SK-N-SH (cell line): ENCODE measurements around the gene SLC22A23. TPM values are rescaled to one million over a fixed set of nuclear protein-coding genes. Genes with fewer than 3 reads are reported as not detected.

ENCODE experiments used
- CTCF ChIA-PET: fragments of 300-600, 350-600 bp; formaldehyde crosslinking; extraction: SDS; loops from one replicate; lab custom pipeline; 2021; lab: Yijun Ruan, JAX
- POLR2A ChIA-PET: fragments of 350-600 bp; sonication (Branson Sonifier 250); formaldehyde crosslinking; extraction: SDS; loops from one replicate; lab custom pipeline; 2020; ENCODE audit warnings: antibody characterized with exemption, inconsistent platforms; lab: Yijun Ruan, JAX
- DNase-seq: peaks from one replicate; pipeline ENCODE4 v3.0.0; 2012
- H2AFZ ChIP-seq: fragments of 200-600 bp; sonication (generic); 2 replicates; pipeline ENCODE4 v1.8.1; 2016; ENCODE audit warnings: antibody characterized with exemption, mild to moderate bottlenecking, low read depth
- H3F3A ChIP-seq: fragments of 200-600 bp; sonication (generic); replicated peaks from 2 replicates; pipeline ENCODE3; 2016; ENCODE audit warnings: antibody characterized with exemption, mild to moderate bottlenecking; ENCODE audit not compliant: insufficient read depth
- H3K27ac ChIP-seq, 2 experiments: fragments of 200-500 bp in 1 of 2; fragments of 200-600 bp in 1 of 2; sonication (Bioruptor generic) in 1 of 2; sonication (generic), shearing (Covaris generic) in 1 of 2; 2 replicates each; pipeline versions ENCODE4 v1.5.1 to v1.6.1; 2014 to 2016; ENCODE audit warnings: low read depth in 2 of 2, inconsistent platforms in 1 of 2, low read length in 1 of 2, mild to moderate bottlenecking in 1 of 2, mixed read lengths in 1 of 2
- H3K27me3 ChIP-seq: fragments of 200-600 bp; sonication (generic), shearing (Covaris generic); 2 replicates; pipeline ENCODE4 v1.6.1; 2016; ENCODE audit warnings: mixed run types; ENCODE audit not compliant: insufficient read depth
- H3K36me3 ChIP-seq, 2 experiments: fragments of 200-500 bp in 1 of 2; fragments of 200-600 bp in 1 of 2; sonication (Bioruptor generic) in 1 of 2; sonication (generic) in 1 of 2; replicated peaks in 1 of 2; 2 replicates each; pipeline versions ENCODE3 to v1.5.1; 2014 to 2016; ENCODE audit warnings: low read length in 1 of 2, mild to moderate bottlenecking in 1 of 2; ENCODE audit not compliant: insufficient read depth in 2 of 2, control insufficient read depth in 1 of 2
- H3K4me1 ChIP-seq, 2 experiments: fragments of 200-500 bp in 1 of 2; fragments of 200-600 bp in 1 of 2; sonication (Bioruptor generic) in 1 of 2; sonication (generic), shearing (Covaris generic) in 1 of 2; 2 replicates each; pipeline versions ENCODE4 v1.5.1 to v1.6.1; 2014 to 2016; ENCODE audit warnings: low read depth in 1 of 2, low read length in 1 of 2, mixed run types in 1 of 2; ENCODE audit not compliant: insufficient read depth in 2 of 2, control insufficient read depth in 1 of 2
- H3K4me2 ChIP-seq: fragments of 200-600 bp; sonication (generic), shearing (Covaris generic); 2 replicates; pipeline ENCODE4 v1.6.1; 2017; ENCODE audit warnings: mixed run types
- H3K4me3 ChIP-seq, 2 experiments: fragments of 200-500 bp in 1 of 2; fragments of 200-600 bp in 1 of 2; sonication (Bioruptor generic) in 1 of 2; sonication (generic), shearing (Covaris generic) in 1 of 2; 2 replicates each; pipeline versions ENCODE4 v1.5.1 to v1.8.1; 2014 to 2016; ENCODE audit warnings: low read depth in 2 of 2, inconsistent platforms in 1 of 2, low read length in 1 of 2, mild to moderate bottlenecking in 1 of 2, mixed read lengths in 1 of 2, moderate library complexity in 1 of 2
- H3K79me2 ChIP-seq: fragments of 200-600 bp; sonication (generic); 2 replicates; pipeline ENCODE4 v1.8.1; 2017; ENCODE audit warnings: mild to moderate bottlenecking; ENCODE audit not compliant: insufficient read depth
- H3K9ac ChIP-seq: fragments of 200-600 bp; sonication (generic); 2 replicates; pipeline ENCODE4 v1.6.1; 2017; ENCODE audit warnings: mixed run types
- H3K9me2 ChIP-seq: fragments of 200-600 bp; sonication (generic); 2 replicates; pipeline ENCODE4 v1.6.1; 2017; ENCODE audit warnings: mixed run types
- H3K9me3 ChIP-seq: fragments of 200-600 bp; sonication (generic); 2 replicates; pipeline ENCODE4 v1.6.1; 2017; ENCODE audit warnings: mixed run types, mild to moderate bottlenecking, moderate library complexity
- H4K20me1 ChIP-seq: fragments of 200-600 bp; sonication (generic); 2 replicates; pipeline ENCODE4 v1.6.1; 2017; ENCODE audit warnings: mild to moderate bottlenecking, mixed run types; ENCODE audit not compliant: insufficient read depth
- CHD2 ChIP-seq: fragments of 150-350 bp; IDR thresholded peaks from 2 replicates; pipeline ENCODE4 v1.6.1; 2018; ENCODE audit warnings: low read length; ENCODE audit not compliant: partially characterized antibody
- ELF1 ChIP-seq: IDR thresholded peaks from 2 replicates; pipeline ENCODE4 v1.4.0; 2012
- EP300 ChIP-seq, 2 experiments: IDR thresholded peaks; 2 replicates each; pipeline versions ENCODE4 v1.4.0 to v1.6.1; 2012; ENCODE audit warnings: borderline replicate concordance in 1 of 2, low read depth in 1 of 2, low read length in 1 of 2
- EZH2phosphoT487 ChIP-seq: fragments of 200-600 bp; sonication (generic); IDR thresholded peaks from 2 replicates; pipeline ENCODE4 v1.6.1; 2017; ENCODE audit warnings: low read depth, mixed run types, mild to moderate bottlenecking, antibody characterized with exemption, moderate library complexity, borderline replicate concordance
- FOSL2 ChIP-seq: IDR thresholded peaks from 2 replicates; pipeline ENCODE4 v1.4.0; 2012; ENCODE audit warnings: low read depth, mild to moderate bottlenecking, moderate library complexity, borderline replicate concordance
- FOXJ3 ChIP-seq: sonication (generic); formaldehyde crosslinking; IDR thresholded peaks from 2 replicates; pipeline ENCODE4 v1.5.1; 2020; ENCODE audit warnings: mild to moderate bottlenecking, missing genetic modification reagents
- FOXM1 ChIP-seq: IDR thresholded peaks from 2 replicates; pipeline ENCODE4 v1.4.0; 2012; ENCODE audit warnings: low read depth, mild to moderate bottlenecking
- GABPA ChIP-seq: IDR thresholded peaks from 2 replicates; pipeline ENCODE4 v1.4.0; 2012; ENCODE audit warnings: low read depth, mild to moderate bottlenecking
- GATA2 ChIP-seq: sonication (generic); formaldehyde crosslinking; IDR thresholded peaks from 2 replicates; pipeline ENCODE4 v1.5.0; 2020; ENCODE audit warnings: mild to moderate bottlenecking, missing genetic modification reagents
- MEF2A ChIP-seq: IDR thresholded peaks from 2 replicates; pipeline ENCODE4 v1.4.0; 2012; ENCODE audit warnings: low read depth, borderline replicate concordance
- MXI1 ChIP-seq: IDR thresholded peaks from 2 replicates; pipeline ENCODE4 v1.6.1; 2012; ENCODE audit warnings: mild to moderate bottlenecking, low read depth, low read length, improper control_type of control experiment
- RAD21 ChIP-seq: IDR thresholded peaks from 2 replicates; pipeline ENCODE4 v1.6.1; 2012; ENCODE audit warnings: mild to moderate bottlenecking, low read length
- RFX5 ChIP-seq: IDR thresholded peaks from 2 replicates; pipeline ENCODE4 v1.6.1; 2012; ENCODE audit warnings: mild to moderate bottlenecking, improper control_type of control experiment, low read length
- RXRA ChIP-seq: IDR thresholded peaks from 2 replicates; pipeline ENCODE4 v1.4.0; 2012; ENCODE audit warnings: low read depth, mild to moderate bottlenecking, borderline replicate concordance
- SIN3A ChIP-seq: IDR thresholded peaks from 2 replicates; pipeline ENCODE4 v1.6.1; 2012; ENCODE audit warnings: low read depth, mild to moderate bottlenecking, low read length, moderate library complexity, borderline replicate concordance
- TEAD4 ChIP-seq: IDR thresholded peaks from 2 replicates; pipeline ENCODE4 v1.4.0; 2012; ENCODE audit warnings: mild to moderate bottlenecking, borderline replicate concordance; ENCODE audit not compliant: insufficient read depth
- YY1 ChIP-seq: IDR thresholded peaks from 2 replicates; pipeline ENCODE4 v1.4.0; 2012; ENCODE audit warnings: low read depth, mild to moderate bottlenecking
- WGBS: methylation state at CpG from one replicate; pipeline ENCODE4 v1.1.6; 2017; ENCODE audit warnings: low lambda C conversion rate; 5-methylcytosine and 5-hydroxymethylcytosine counted together
- polyA plus RNA-seq, 3 experiments: library from polyadenylated mRNA; depleted of rRNA; stranded (reverse); fragments of >200 nt; gene quantifications; 2 replicates each; pipeline ENCODE4 v1.2.3, GENCODE V29; 2012
- TF ChIP-seq, protein P1 (sequence below): fragments of 200-600 bp; sonication (generic); IDR thresholded peaks from 2 replicates; pipeline ENCODE4 v1.6.1; 2017; ENCODE audit warnings: antibody characterized with exemption, mild to moderate bottlenecking, moderate library complexity
- TF ChIP-seq, protein P2 (sequence below): fragments of 150-350 bp; IDR thresholded peaks from 2 replicates; pipeline ENCODE4 v1.6.1; 2016; ENCODE audit warnings: mild to moderate bottlenecking, low read depth, low read length
- TF ChIP-seq, protein P3 (sequence below): IDR thresholded peaks from 2 replicates; pipeline ENCODE4 v1.4.0; 2012; ENCODE audit warnings: low read depth
- TF ChIP-seq, protein P4 (sequence below): IDR thresholded peaks from 2 replicates; pipeline ENCODE4 v1.4.0; 2012; ENCODE audit warnings: low read depth, borderline replicate concordance
- TF ChIP-seq, protein P5 (sequence below): fragments of 150-350 bp; IDR thresholded peaks from 2 replicates; pipeline ENCODE4 v1.6.1; 2017; ENCODE audit warnings: antibody characterized with exemption, low read length, low read depth, borderline replicate concordance

SLC22A23 gene
- polyA plus RNA-seq, 1 of the 3 experiments (the other 2 are of a cell fraction), result not detected

DNA sequence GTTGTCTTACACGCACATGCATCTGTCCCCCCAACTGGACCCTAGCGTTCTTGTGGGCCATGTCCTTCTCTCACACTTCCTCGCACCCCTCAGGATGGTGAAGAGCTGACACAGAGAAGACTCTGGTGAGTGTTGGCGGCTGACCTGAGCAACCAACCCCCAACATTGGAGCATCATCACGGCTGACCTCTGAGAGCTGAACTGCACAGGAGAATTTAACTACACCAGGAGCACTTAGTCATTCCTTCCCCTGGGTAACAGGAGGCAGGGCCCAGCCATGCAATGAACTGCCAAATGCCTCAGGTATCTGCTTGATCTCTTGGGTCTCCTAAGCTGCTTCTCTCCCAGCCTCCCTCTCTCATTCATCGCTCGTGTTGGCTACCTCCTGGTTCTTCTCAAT, 109.6 kb downstream of the SLC22A23 start (continued):
- TF ChIP-seq, protein P1, sequence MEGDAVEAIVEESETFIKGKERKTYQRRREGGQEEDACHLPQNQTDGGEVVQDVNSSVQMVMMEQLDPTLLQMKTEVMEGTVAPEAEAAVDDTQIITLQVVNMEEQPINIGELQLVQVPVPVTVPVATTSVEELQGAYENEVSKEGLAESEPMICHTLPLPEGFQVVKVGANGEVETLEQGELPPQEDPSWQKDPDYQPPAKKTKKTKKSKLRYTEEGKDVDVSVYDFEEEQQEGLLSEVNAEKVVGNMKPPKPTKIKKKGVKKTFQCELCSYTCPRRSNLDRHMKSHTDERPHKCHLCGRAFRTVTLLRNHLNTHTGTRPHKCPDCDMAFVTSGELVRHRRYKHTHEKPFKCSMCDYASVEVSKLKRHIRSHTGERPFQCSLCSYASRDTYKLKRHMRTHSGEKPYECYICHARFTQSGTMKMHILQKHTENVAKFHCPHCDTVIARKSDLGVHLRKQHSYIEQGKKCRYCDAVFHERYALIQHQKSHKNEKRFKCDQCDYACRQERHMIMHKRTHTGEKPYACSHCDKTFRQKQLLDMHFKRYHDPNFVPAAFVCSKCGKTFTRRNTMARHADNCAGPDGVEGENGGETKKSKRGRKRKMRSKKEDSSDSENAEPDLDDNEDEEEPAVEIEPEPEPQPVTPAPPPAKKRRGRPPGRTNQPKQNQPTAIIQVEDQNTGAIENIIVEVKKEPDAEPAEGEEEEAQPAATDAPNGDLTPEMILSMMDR, result no peak
- TF ChIP-seq, protein P2, sequence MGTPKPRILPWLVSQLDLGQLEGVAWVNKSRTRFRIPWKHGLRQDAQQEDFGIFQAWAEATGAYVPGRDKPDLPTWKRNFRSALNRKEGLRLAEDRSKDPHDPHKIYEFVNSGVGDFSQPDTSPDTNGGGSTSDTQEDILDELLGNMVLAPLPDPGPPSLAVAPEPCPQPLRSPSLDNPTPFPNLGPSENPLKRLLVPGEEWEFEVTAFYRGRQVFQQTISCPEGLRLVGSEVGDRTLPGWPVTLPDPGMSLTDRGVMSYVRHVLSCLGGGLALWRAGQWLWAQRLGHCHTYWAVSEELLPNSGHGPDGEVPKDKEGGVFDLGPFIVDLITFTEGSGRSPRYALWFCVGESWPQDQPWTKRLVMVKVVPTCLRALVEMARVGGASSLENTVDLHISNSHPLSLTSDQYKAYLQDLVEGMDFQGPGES, result no peak

DNA sequence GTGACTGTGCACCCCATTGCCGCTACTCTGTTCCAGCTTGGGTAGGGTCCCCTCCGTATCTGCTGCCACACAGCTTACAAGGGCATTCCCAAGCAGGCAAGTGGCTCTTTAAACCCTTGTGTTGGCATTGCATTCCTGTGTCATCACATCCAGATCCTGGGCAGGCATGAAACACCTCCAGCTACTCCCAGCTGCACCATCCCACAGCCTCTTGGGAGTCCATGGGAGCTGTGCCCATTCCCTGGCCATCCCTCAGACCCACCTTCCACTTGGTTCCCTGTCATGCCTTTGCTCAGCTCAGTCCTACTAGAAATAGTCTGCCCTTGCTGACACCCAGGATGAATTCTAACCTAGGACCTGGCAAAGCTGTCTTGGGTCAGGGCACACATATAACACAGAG, 110.4 kb downstream of the SLC22A23 start:
- H3K79me2 ChIP-seq, result no peaks in the 10 kb centered on the region
- no peak overlapping the region for H3K4me3 ChIP-seq
- TF ChIP-seq EP300 (IDR thresholded peaks at IDR 0.05; ENCODE audit: borderline replicate concordance in 1 of 2, low read depth in 1 of 2, low read length in 1 of 2), result no peak
- no peak for TF ChIP-seq GABPA
- TF ChIP-seq RAD21, result no peak
- TF ChIP-seq, all 33 proteins: peak for 0
- H3F3A ChIP-seq, result no peaks in the 10 kb centered on the region
- no peaks in the 10 kb centered on the region; a peak in 2 of 4 replicates for H3K4me1 ChIP-seq
- WGBS, result 59% methylated on average over 2 of the region's 2 CpGs
- H3K4me2 ChIP-seq, result no peak overlapping the region
- no peak overlapping the region for H2AFZ ChIP-seq
- ChIA-PET CTCF (no interaction called here), POLR2A (no interaction called here)
- H3K9me2 ChIP-seq, result no peaks in the 10 kb centered on the region
- H3K36me3 ChIP-seq, result no peaks in the 10 kb centered on the region
- H3K9ac ChIP-seq, result no peak overlapping the region
- DNase-seq, result no peak
- H3K27ac ChIP-seq, result no peak overlapping the region
- no peaks in the 10 kb centered on the region for H3K9me3 ChIP-seq
- H3K27me3 ChIP-seq, result peaks cover 30% of the 10 kb centered on the region; the same call in 1 of the 2 replicates
- no peaks in the 10 kb centered on the region for H4K20me1 ChIP-seq

DNA sequence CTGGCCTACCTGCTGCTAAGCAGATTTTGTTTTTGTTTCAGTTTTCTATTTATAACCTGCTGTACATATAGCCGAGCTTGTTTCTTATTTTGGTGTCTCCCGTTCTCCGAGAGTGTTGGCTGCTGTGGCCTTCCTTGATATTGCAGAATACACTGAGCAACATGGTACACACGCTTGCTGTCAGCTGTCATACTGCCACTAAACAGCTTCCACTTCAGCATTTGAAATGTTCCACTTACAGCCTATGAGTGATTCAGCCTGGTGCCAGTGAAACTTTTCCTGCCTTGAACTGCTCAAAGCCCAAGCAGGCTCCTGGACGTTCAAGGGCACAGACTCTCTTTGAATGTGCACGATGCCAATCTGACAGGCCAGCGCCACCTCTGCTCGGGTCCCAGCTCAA, 111.0 kb downstream of the SLC22A23 start:
- no peaks in the 10 kb centered on the region for H3K36me3 ChIP-seq
- no peak for TF ChIP-seq YY1
- no peak for TF ChIP-seq ELF1
- no peak for TF ChIP-seq MXI1
- TF ChIP-seq RAD21, result no peak
- TF ChIP-seq, protein P3, sequence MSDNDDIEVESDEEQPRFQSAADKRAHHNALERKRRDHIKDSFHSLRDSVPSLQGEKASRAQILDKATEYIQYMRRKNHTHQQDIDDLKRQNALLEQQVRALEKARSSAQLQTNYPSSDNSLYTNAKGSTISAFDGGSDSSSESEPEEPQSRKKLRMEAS, result no peak
- TF ChIP-seq FOSL2, result no peak
- TF ChIP-seq FOXM1, result no peak
- TF ChIP-seq GATA2, result no peak
- TF ChIP-seq RFX5, result no peak
- TF ChIP-seq RXRA, result no peak
- TF ChIP-seq TEAD4, result no peak
- TF ChIP-seq, protein P4, sequence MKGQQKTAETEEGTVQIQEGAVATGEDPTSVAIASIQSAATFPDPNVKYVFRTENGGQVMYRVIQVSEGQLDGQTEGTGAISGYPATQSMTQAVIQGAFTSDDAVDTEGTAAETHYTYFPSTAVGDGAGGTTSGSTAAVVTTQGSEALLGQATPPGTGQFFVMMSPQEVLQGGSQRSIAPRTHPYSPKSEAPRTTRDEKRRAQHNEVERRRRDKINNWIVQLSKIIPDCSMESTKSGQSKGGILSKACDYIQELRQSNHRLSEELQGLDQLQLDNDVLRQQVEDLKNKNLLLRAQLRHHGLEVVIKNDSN, result no peak
- TF ChIP-seq EP300 (IDR thresholded peaks at IDR 0.05; ENCODE audit: borderline replicate concordance in 1 of 2, low read depth in 1 of 2, low read length in 1 of 2), result no peak
- TF ChIP-seq, protein P5, sequence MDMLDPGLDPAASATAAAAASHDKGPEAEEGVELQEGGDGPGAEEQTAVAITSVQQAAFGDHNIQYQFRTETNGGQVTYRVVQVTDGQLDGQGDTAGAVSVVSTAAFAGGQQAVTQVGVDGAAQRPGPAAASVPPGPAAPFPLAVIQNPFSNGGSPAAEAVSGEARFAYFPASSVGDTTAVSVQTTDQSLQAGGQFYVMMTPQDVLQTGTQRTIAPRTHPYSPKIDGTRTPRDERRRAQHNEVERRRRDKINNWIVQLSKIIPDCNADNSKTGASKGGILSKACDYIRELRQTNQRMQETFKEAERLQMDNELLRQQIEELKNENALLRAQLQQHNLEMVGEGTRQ, result no peak
- TF ChIP-seq FOXJ3 (CRISPR knock-in tag), result no peak
- TF ChIP-seq CHD2, result no peak
- no peak for TF ChIP-seq EZH2phosphoT487
- no peak for TF ChIP-seq MEF2A
- TF ChIP-seq SIN3A, result no peak
- POLR2A ChIA-PET, result no interaction called here
- no peak overlapping the region for H3K4me3 ChIP-seq
- no peak for DNase-seq
- H3K9me2 ChIP-seq, result no peaks in the 10 kb centered on the region
- H3K79me2 ChIP-seq, result no peaks in the 10 kb centered on the region
- no peaks in the 10 kb centered on the region for H3F3A ChIP-seq
- 53% methylated on average over 8 of the region's 8 CpGs for WGBS
- no peak overlapping the region for H3K27ac ChIP-seq
- H2AFZ ChIP-seq, result no peak overlapping the region
- no peak overlapping the region for H3K9ac ChIP-seq
- peaks cover 33% of the 10 kb centered on the region; the same call in 1 of the 2 replicates for H3K27me3 ChIP-seq
- CTCF ChIA-PET, result no interaction called here
- no peaks in the 10 kb centered on the region; a peak in 2 of 4 replicates for H3K4me1 ChIP-seq
- H3K4me2 ChIP-seq, result no peak overlapping the region
- no peaks in the 10 kb centered on the region for H3K9me3 ChIP-seq
- H4K20me1 ChIP-seq, result no peaks in the 10 kb centered on the region
